H1 (cell line): ENCODE measurements around the gene DENND4A. TPM values are rescaled to one million over a fixed set of nuclear protein-coding genes. Genes with fewer than 3 reads are reported as not detected.

Experiments
- CTCF ChIA-PET: fragments of 300-600 bp; sonication (Branson Sonifier 250); formaldehyde crosslinking; loops from one replicate; lab custom pipeline; 2021; ENCODE audit not compliant: partially characterized antibody; lab: Charles Lee
- POLR2A ChIA-PET: fragments of 300-600 bp; sonication (Branson Sonifier 250); formaldehyde crosslinking; loops from one replicate; lab custom pipeline; 2021; ENCODE audit warnings: inconsistent platforms; ENCODE audit not compliant: partially characterized antibody; lab: Charles Lee
- DNase-seq, 2 experiments: peaks; one replicate each; pipeline versions ENCODE4 v3.0.0 to v3.0.0-alpha.2; 2010 to 2022; ENCODE audit warnings: low spot score in 2 of 2, low read depth in 1 of 2, mixed read lengths in 1 of 2
- FAIRE-seq: peaks from 2 replicates; lab custom pipeline; 2011; peaks lifted over from hg19 to GRCh38; lab: Jason Lieb, UNC
- H2AFZ ChIP-seq: 2 replicates; pipeline ENCODE4 v1.8.1; 2012; ENCODE audit warnings: low read length, inconsistent platforms
- H2AK5ac ChIP-seq: 2 replicates; pipeline ENCODE4 v1.6.1; 2013; ENCODE audit warnings: low read depth, low read length
- H2BK120ac ChIP-seq: replicated peaks from 2 replicates; pipeline ENCODE3; 2013; ENCODE audit warnings: low read depth, low read length, inconsistent platforms
- H2BK12ac ChIP-seq: 2 replicates; pipeline ENCODE4 v1.6.1; 2013; ENCODE audit warnings: low read depth, low read length
- H2BK15ac ChIP-seq: 2 replicates; pipeline ENCODE4 v1.6.1; 2013; ENCODE audit warnings: low read length
- H2BK20ac ChIP-seq: 2 replicates; pipeline ENCODE4 v1.6.1; 2013; ENCODE audit warnings: low read length
- H2BK5ac ChIP-seq: 2 replicates; pipeline ENCODE4 v1.6.1; 2013; ENCODE audit warnings: low read depth, low read length
- H3K14ac ChIP-seq: 2 replicates; pipeline ENCODE4 v1.6.1; 2013; ENCODE audit warnings: inconsistent platforms; ENCODE audit not compliant: insufficient read length
- H3K18ac ChIP-seq: 2 replicates; pipeline ENCODE4 v1.6.1; 2013; ENCODE audit warnings: low read length; ENCODE audit errors: extremely low read depth
- H3K23ac ChIP-seq: 2 replicates; pipeline ENCODE4 v1.6.1; 2013; ENCODE audit warnings: inconsistent platforms; ENCODE audit not compliant: insufficient read length
- H3K23me2 ChIP-seq: 2 replicates; pipeline ENCODE4 v1.6.1; 2013; ENCODE audit warnings: low read depth, low read length
- H3K27ac ChIP-seq: 2 replicates; pipeline ENCODE4 v1.6.1; 2011; ENCODE audit warnings: low read depth, low read length, inconsistent platforms
- H3K27me3 ChIP-seq, 4 experiments: replicated peaks in 1 of 4; 1 replicate in 1 of 4; 2 replicates in 3 of 4; pipeline versions ENCODE4 v1.6.1 to v1.8.1; 2011 to 2013; ENCODE audit warnings: low read length in 3 of 4, mild to moderate bottlenecking in 3 of 4, inconsistent platforms in 2 of 4, mixed read lengths in 2 of 4, moderate library complexity in 1 of 4; ENCODE audit not compliant: control insufficient read depth in 3 of 4, insufficient read depth in 3 of 4; ENCODE audit errors: extremely low read depth in 1 of 4
- H3K36me3 ChIP-seq, 4 experiments: 2 replicates each; pipeline versions ENCODE4 v1.6.1 to v1.8.1; 2011 to 2013; ENCODE audit warnings: mild to moderate bottlenecking in 4 of 4, low read length in 3 of 4, moderate library complexity in 2 of 4, control low read depth in 1 of 4, inconsistent platforms in 1 of 4; ENCODE audit not compliant: insufficient read depth in 4 of 4, control insufficient read depth in 2 of 4
- H3K4ac ChIP-seq: replicated peaks from 2 replicates; pipeline ENCODE3; 2013; ENCODE audit warnings: low read length, low read depth, mixed read lengths, inconsistent platforms; ENCODE audit not compliant: insufficient read length
- H3K4me1 ChIP-seq, 4 experiments: replicated peaks in 1 of 4; 1 replicate in 1 of 4; 2 replicates in 3 of 4; pipeline versions ENCODE4 v1.6.1 to v1.8.1; 2011 to 2013; ENCODE audit warnings: low read length in 3 of 4, inconsistent platforms in 2 of 4, mixed read lengths in 1 of 4; ENCODE audit not compliant: insufficient read depth in 4 of 4, control insufficient read depth in 3 of 4
- H3K4me2 ChIP-seq, 2 experiments: 2 replicates each; pipeline versions ENCODE4 v1.6.1 to v1.8.1; 2011 to 2013; ENCODE audit warnings: low read depth in 2 of 2, low read length in 2 of 2, control low read depth in 1 of 2, inconsistent platforms in 1 of 2, mild to moderate bottlenecking in 1 of 2; ENCODE audit not compliant: insufficient read depth in 1 of 2
- H3K4me3 ChIP-seq, 4 experiments: fragments of 200-600, 300-600 bp in 1 of 4; sonication (generic), shearing (Covaris generic), sonication (Bioruptor Twin) in 1 of 4; 2 replicates each; pipeline versions ENCODE4 v1.5.1 to v1.8.1; 2011 to 2016; ENCODE audit warnings: low read length in 4 of 4, low read depth in 3 of 4, control low read depth in 2 of 4, inconsistent platforms in 2 of 4, mild to moderate bottlenecking in 2 of 4, mixed read lengths in 1 of 4, moderate library complexity in 1 of 4; ENCODE audit not compliant: insufficient read depth in 2 of 4; ENCODE audit errors: extremely low read depth in 1 of 4
- H3K56ac ChIP-seq: replicated peaks from 2 replicates; pipeline ENCODE3; 2013; ENCODE audit warnings: low read depth, mild to moderate bottlenecking, mixed read lengths, low read length, inconsistent platforms; ENCODE audit not compliant: insufficient read length
- H3K79me1 ChIP-seq: 2 replicates; pipeline ENCODE4 v1.6.1; 2013; ENCODE audit warnings: low read depth, low read length, control low read depth
- H3K79me2 ChIP-seq, 2 experiments: 2 replicates each; pipeline versions ENCODE4 v1.6.1 to v1.8.1; 2012 to 2013; ENCODE audit warnings: low read length in 2 of 2, mild to moderate bottlenecking in 2 of 2, inconsistent platforms in 1 of 2; ENCODE audit not compliant: insufficient read depth in 2 of 2, control insufficient read depth in 1 of 2
- H3K9ac ChIP-seq, 4 experiments: replicated peaks in 1 of 4; 1 replicate in 1 of 4; 2 replicates in 3 of 4; pipeline versions ENCODE4 v1.6.1 to v1.8.1; 2011 to 2013; ENCODE audit warnings: low read depth in 3 of 4, low read length in 3 of 4, control low read depth in 2 of 4, mild to moderate bottlenecking in 2 of 4, moderate library complexity in 2 of 4, inconsistent platforms in 1 of 4; ENCODE audit errors: extremely low read depth in 1 of 4
- H3K9me3 ChIP-seq, 2 experiments: 2 replicates each; pipeline versions ENCODE4 v1.6.1 to v1.8.1; 2012 to 2013; ENCODE audit warnings: mild to moderate bottlenecking in 2 of 2, moderate library complexity in 2 of 2, control low read depth in 1 of 2, inconsistent platforms in 1 of 2, low read depth in 1 of 2, low read length in 1 of 2, mixed read lengths in 1 of 2; ENCODE audit not compliant: insufficient read depth in 2 of 2
- H4K20me1 ChIP-seq, 2 experiments: replicated peaks in 1 of 2; 2 replicates each; pipeline versions ENCODE3 to v1.8.1; 2011 to 2013; ENCODE audit warnings: inconsistent platforms in 2 of 2, low read length in 2 of 2, mild to moderate bottlenecking in 1 of 2; ENCODE audit not compliant: insufficient read depth in 2 of 2, control insufficient read depth in 1 of 2
- H4K5ac ChIP-seq: 2 replicates; pipeline ENCODE4 v1.6.1; 2013; ENCODE audit warnings: low read length, low read depth, mixed read lengths, inconsistent platforms; ENCODE audit not compliant: insufficient read length
- H4K8ac ChIP-seq: 2 replicates; pipeline ENCODE4 v1.8.0; 2013; ENCODE audit warnings: mild to moderate bottlenecking, moderate library complexity, low read length, inconsistent platforms; ENCODE audit not compliant: insufficient read depth; ENCODE audit errors: extremely low read depth
- H4K91ac ChIP-seq: replicated peaks from 2 replicates; pipeline ENCODE3; 2013; ENCODE audit warnings: low read length, mixed read lengths, inconsistent platforms; ENCODE audit not compliant: insufficient read length
- BCL11A ChIP-seq, 2 experiments: IDR thresholded peaks; one replicate each; pipeline ENCODE4 v1.6.1; 2011; ENCODE audit warnings: low read depth in 2 of 2, low read length in 2 of 2, mild to moderate bottlenecking in 2 of 2
- CBX5 ChIP-seq: fragments of 300-800, 300-1000 bp; sonication (generic); IDR thresholded peaks from 2 replicates; pipeline ENCODE4 v1.7.1; 2016; ENCODE audit warnings: antibody characterized with exemption, low read length, low read depth
- CEBPB ChIP-seq: IDR thresholded peaks from 2 replicates; pipeline ENCODE4 v1.6.1; 2012; ENCODE audit warnings: low read depth, low read length
- CTBP2 ChIP-seq: IDR thresholded peaks from 2 replicates; pipeline ENCODE4 v1.7.0; 2011; ENCODE audit warnings: borderline replicate concordance, mild to moderate bottlenecking, moderate library complexity, mixed read lengths, low read length; ENCODE audit not compliant: insufficient read depth, insufficient read length
- EGR1 ChIP-seq: IDR thresholded peaks from 2 replicates; pipeline ENCODE4 v1.6.1; 2011; ENCODE audit warnings: low read depth, low read length, borderline replicate concordance
- HDAC6 ChIP-seq: IDR thresholded peaks from one replicate; pipeline ENCODE4 v1.7.1; 2012; ENCODE audit warnings: low read depth, mild to moderate bottlenecking, inconsistent platforms, low read length, moderate library complexity
- PHF8 ChIP-seq: fragments of 200-600 bp; sonication (generic); conservative IDR thresholded peaks from 2 replicates; pipeline ENCODE4 v1.7.1; 2012; ENCODE audit warnings: low read depth, mild to moderate bottlenecking, inconsistent platforms, low read length, moderate library complexity
- RFX5 ChIP-seq: IDR thresholded peaks from 2 replicates; pipeline ENCODE4 v1.6.1; 2011; ENCODE audit warnings: low read depth, low read length, improper control_type of control experiment, borderline replicate concordance
- RXRA ChIP-seq: IDR thresholded peaks from 2 replicates; pipeline ENCODE4 v1.6.1; 2011; ENCODE audit warnings: low read depth, mild to moderate bottlenecking, low read length, moderate library complexity; ENCODE audit not compliant: insufficient read depth
- SP1 ChIP-seq: IDR thresholded peaks from 2 replicates; pipeline ENCODE4 v1.6.1; 2011; ENCODE audit warnings: low read depth, low read length
- TCF12 ChIP-seq: IDR thresholded peaks from 2 replicates; pipeline ENCODE4 v1.6.1; 2011; ENCODE audit warnings: low read depth, mild to moderate bottlenecking, low read length
- WGBS, 2 experiments: shearing (Covaris generic) in 1 of 2; methylation state at CpG; one replicate each; pipeline versions ENCODE4 v1.1.6 to v1.1.7; 2013 to 2015; ENCODE audit warnings: low lambda C conversion rate in 2 of 2, mixed read lengths in 2 of 2, inconsistent platforms in 1 of 2, low coverage in 1 of 2, missing lambda C conversion rate in 1 of 2; ENCODE audit not compliant: insufficient replicate concordance in 2 of 2, insufficient coverage in 1 of 2, insufficient read length in 1 of 2; ENCODE audit errors: extremely low coverage in 1 of 2, missing lambda C conversion rate in 1 of 2; 5-methylcytosine and 5-hydroxymethylcytosine counted together
- polyA plus RNA-seq, 7 experiments: library from polyadenylated mRNA; depleted of rRNA in 3 of 7; stranded (reverse) in 5 of 7; unstranded in 2 of 7; fragments of >200 nt in 5 of 7; fragments of 200-250 nt in 2 of 7; gene quantifications; 1 replicate in 5 of 7; 2 replicates in 1 of 7; 4 replicates in 1 of 7; pipeline versions ENCODE4 v1.2.1 to v1.2.3, GENCODE V29; 2011 to 2013; ENCODE audit warnings: missing spikeins in 2 of 7, mixed read lengths in 2 of 7
- total RNA-seq: library from RNA; stranded (reverse); fragmentation: NEBNext Ultra II Directional; extraction: Animal tissue kit (Norgen Biotek cat#: 25700); gene quantifications from 2 replicates; pipeline ENCODE4 v1.2.1, GENCODE V29; 2021
- TF ChIP-seq, protein P1 (sequence below): IDR thresholded peaks from 2 replicates; pipeline ENCODE4 v1.6.1; 2012; ENCODE audit warnings: inconsistent platforms

Gene DENND4A
- total and polyA plus RNA-seq, 2 of the 8 experiments (the other 6 are each of a cell fraction or from before 2014, with no cell fraction given): 1.3 to 4.7 TPM

DNA sequence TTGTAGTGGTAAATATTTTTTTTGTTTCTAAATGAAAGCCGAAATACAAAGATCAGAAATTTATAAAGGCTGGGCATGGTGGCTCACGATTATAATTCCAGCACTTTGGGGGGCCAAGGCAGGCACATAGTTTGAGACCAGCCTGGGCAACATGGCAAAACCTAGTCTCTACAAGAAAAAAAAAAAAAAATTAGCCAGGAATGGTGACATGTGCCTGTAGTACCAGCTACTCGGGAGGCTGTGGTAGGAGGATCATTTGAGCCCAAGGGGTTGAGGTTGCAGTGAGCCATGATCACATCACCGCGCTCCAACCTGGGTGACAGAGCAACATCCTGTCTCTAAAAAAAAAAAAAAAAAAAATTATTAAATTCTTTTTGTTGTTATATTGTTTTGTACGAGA lies 6.9 kb downstream of the DENND4A start:
- Histone ChIP-seq H2BK12ac (no peak overlapping the region), H3K27ac (no peak overlapping the region), H3K27me3 (no peaks in the 10 kb centered on the region), H3K4ac (no peak overlapping the region), H2BK120ac (no peak overlapping the region)
- 89% methylated on average over 6 of the region's 6 CpGs; no CpG with 5 or more reads in 1 of the 2 experiments for WGBS, 2 experiments
- TF ChIP-seq RFX5 (no peak), PHF8 (no peak), EGR1 (no peak), RXRA (no peak), SP1 (no peak), CTBP2 (no peak), BCL11A (IDR thresholded peaks at IDR 0.05; ENCODE audit: low read depth in 2 of 2, low read length in 2 of 2) (no peak), CBX5 (no peak), CEBPB (no peak), TCF12 (no peak), HDAC6 (no peak)
- TF ChIP-seq, protein P1, sequence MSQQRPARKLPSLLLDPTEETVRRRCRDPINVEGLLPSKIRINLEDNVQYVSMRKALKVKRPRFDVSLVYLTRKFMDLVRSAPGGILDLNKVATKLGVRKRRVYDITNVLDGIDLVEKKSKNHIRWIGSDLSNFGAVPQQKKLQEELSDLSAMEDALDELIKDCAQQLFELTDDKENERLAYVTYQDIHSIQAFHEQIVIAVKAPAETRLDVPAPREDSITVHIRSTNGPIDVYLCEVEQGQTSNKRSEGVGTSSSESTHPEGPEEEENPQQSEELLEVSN: no peak
- TF ChIP-seq, all 59 proteins: peak for 0
- ChIA-PET CTCF (no interaction called here), POLR2A (no interaction called here)
- Histone ChIP-seq H3K79me1 (no peaks in the 10 kb centered on the region), H3K4me1 (no peaks in the 10 kb centered on the region), H3K79me2 (no peaks in the 10 kb centered on the region), H3K23ac (no peak overlapping the region), H3K23me2 (no peaks in the 10 kb centered on the region), H2AK5ac (no peak overlapping the region), H3K9me3 (no peaks in the 10 kb centered on the region), H3K18ac (no peak overlapping the region), H2BK5ac (no peak overlapping the region), H3K56ac (no peak overlapping the region), H4K5ac (no peak overlapping the region), H3K36me3 (no peaks in the 10 kb centered on the region), H4K91ac (no peak overlapping the region), H3K4me3 (no peak overlapping the region), H3K14ac (no peak overlapping the region), H4K8ac (no peak overlapping the region), H2BK20ac (no peak overlapping the region), H2BK15ac (no peak overlapping the region), H2AFZ (no peak overlapping the region), H3K4me2 (no peak overlapping the region), H4K20me1 (no peaks in the 10 kb centered on the region), H3K9ac (no peak overlapping the region)
- DNase-seq (no peak), FAIRE-seq (no peak)
